KMS-11 (cell line): ENCODE data around the gene MTCH1.
"Not testable (repeated sequence)": the region's sequence is repeated elsewhere in the genome, so short reads cannot be mapped to it uniquely, and the experiment has no call there.

Experiments
- H2AFZ ChIP-seq: fragments of 200-600 bp; sonication (generic); 2 replicates; pipeline ENCODE4 v1.6.1; 2016; ENCODE audit warnings: antibody characterized with exemption, mixed run types, low read depth
- H3K27ac ChIP-seq: fragments of 200-600 bp; sonication (generic); 2 replicates; pipeline ENCODE4 v1.6.1; 2016; ENCODE audit warnings: mild to moderate bottlenecking, mixed run types
- H3K27me3 ChIP-seq: fragments of 200-600 bp; sonication (generic); 2 replicates; pipeline ENCODE4 v1.6.1; 2017; ENCODE audit warnings: mild to moderate bottlenecking, low read depth, mixed run types, moderate library complexity; ENCODE audit not compliant: insufficient read depth
- H3K36me3 ChIP-seq: fragments of 200-600 bp; sonication (generic); 2 replicates; pipeline ENCODE4 v1.6.1; 2017; ENCODE audit warnings: mild to moderate bottlenecking, mixed run types; ENCODE audit not compliant: insufficient read depth
- H3K4me1 ChIP-seq: fragments of 200-600 bp; sonication (generic); 2 replicates; pipeline ENCODE4 v1.6.1; 2016; ENCODE audit warnings: mild to moderate bottlenecking, low read depth, mixed run types; ENCODE audit not compliant: poor library complexity, severe bottlenecking
- H3K4me2 ChIP-seq: fragments of 200-600 bp; sonication (generic); 2 replicates; pipeline ENCODE4 v1.7.0; 2016; ENCODE audit warnings: mild to moderate bottlenecking, mixed run types
- H3K4me3 ChIP-seq: fragments of 200-600 bp; sonication (generic); IDR thresholded peaks from 2 replicates; pipeline ENCODE4 v1.6.1; 2017; ENCODE audit warnings: low read depth, low read length, mixed read lengths; ENCODE audit not compliant: insufficient read depth
- H3K79me2 ChIP-seq: fragments of 200-600 bp; sonication (generic); 2 replicates; pipeline ENCODE4 v1.6.1; 2016; ENCODE audit warnings: low read depth, mixed run types; ENCODE audit not compliant: insufficient read depth
- H3K9ac ChIP-seq: fragments of 200-600 bp; sonication (generic); 2 replicates; pipeline ENCODE4 v1.6.1; 2016; ENCODE audit warnings: mild to moderate bottlenecking, mixed run types
- H4K20me1 ChIP-seq: fragments of 200-600 bp; sonication (generic); 2 replicates; pipeline ENCODE4 v1.6.1; 2016; ENCODE audit warnings: mild to moderate bottlenecking, mixed run types; ENCODE audit not compliant: insufficient read depth
- TF ChIP-seq, protein P1 (sequence below): fragments of 200-600 bp; sonication (generic); conservative IDR thresholded peaks from 2 replicates; pipeline ENCODE4 v1.6.1; 2017; ENCODE audit warnings: low read depth, mild to moderate bottlenecking, antibody characterized with exemption, low read length, moderate library complexity, mixed read lengths

The MTCH1 gene

DNA sequence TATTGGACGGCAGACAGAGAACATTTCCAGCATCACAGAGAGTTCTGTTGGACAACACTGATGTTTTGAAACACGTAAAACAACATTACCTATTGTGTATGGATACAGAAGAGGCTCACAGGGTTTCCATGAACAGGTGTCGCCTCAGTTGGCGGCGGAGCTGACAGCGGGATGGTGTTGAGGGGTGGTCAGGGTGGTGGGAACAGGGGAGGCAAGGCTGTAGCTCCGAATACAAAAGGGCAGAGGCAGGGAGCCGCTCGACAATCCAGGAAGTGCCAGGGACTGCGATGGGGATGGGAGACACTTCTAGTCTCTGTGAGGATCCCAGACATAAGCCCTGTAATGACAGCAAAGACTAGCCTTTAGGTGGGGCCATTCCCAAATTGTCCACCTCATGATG lies 46.0 kb downstream of the MTCH1 start:
- Histone ChIP-seq H3K79me2 (no peaks in the 10 kb centered on the region), H3K27me3 (peaks cover 5% of the 10 kb centered on the region; the same call in 1 of the 2 replicates), H3K27ac (no peak overlapping the region), H3K4me1 (no peaks in the 10 kb centered on the region), H3K36me3 (no peaks in the 10 kb centered on the region), H3K4me2 (no peak overlapping the region), H3K4me3 (no peak overlapping the region), H3K9ac (no peak overlapping the region), H2AFZ (no peak overlapping the region), H4K20me1 (no peaks in the 10 kb centered on the region)
- TF ChIP-seq, protein P1, sequence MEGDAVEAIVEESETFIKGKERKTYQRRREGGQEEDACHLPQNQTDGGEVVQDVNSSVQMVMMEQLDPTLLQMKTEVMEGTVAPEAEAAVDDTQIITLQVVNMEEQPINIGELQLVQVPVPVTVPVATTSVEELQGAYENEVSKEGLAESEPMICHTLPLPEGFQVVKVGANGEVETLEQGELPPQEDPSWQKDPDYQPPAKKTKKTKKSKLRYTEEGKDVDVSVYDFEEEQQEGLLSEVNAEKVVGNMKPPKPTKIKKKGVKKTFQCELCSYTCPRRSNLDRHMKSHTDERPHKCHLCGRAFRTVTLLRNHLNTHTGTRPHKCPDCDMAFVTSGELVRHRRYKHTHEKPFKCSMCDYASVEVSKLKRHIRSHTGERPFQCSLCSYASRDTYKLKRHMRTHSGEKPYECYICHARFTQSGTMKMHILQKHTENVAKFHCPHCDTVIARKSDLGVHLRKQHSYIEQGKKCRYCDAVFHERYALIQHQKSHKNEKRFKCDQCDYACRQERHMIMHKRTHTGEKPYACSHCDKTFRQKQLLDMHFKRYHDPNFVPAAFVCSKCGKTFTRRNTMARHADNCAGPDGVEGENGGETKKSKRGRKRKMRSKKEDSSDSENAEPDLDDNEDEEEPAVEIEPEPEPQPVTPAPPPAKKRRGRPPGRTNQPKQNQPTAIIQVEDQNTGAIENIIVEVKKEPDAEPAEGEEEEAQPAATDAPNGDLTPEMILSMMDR: no peak

DNA sequence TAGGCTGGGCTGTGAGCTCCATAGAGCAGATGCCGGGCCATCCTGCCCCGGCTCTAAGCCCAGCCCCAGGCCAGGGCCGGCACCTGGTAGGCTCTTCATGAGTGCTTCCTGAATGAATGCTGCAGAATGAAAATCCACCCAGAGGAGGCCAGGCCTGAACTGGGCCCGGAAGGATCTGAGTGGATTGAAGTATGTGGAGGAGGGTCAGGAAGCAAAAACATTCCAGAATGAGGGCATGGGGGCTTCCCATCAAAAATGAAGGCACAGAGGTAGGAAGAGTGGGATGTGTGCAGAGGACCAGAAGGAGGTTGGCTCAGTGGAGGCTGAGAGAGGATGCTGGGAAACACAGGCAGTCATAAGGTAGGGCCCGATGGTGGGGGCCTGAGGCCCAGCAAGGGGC lies 47.0 kb downstream of the MTCH1 start:
- H4K20me1 ChIP-seq, H3K27ac ChIP-seq, H3K4me1 ChIP-seq, H3K9ac ChIP-seq, H3K4me3 ChIP-seq, H3K36me3 ChIP-seq, H3K79me2 ChIP-seq, H3K4me2 ChIP-seq, H2AFZ ChIP-seq, H3K27me3 ChIP-seq: not testable (repeated sequence)

DNA sequence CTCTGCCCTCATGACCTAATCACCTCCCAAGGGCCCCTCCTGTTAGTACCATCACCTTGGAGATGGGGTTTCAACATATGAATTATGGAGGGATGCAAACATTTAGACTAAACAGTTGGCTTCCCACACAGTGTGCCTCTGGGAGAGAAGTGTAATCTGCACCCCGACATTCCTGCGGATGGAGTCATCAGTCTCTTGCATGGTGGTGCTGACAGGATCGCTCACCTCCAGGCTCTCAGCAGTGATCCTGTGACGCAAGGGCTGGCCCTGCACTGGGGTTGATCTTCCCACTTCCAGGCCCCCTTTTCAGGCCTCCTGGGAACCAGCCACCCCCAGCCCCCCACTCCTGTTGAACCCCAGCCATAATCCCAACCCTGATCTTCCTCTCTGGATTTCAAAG lies 47.5 kb downstream of the MTCH1 start:
- Histone ChIP-seq H3K9ac (no peak overlapping the region), H3K36me3 (no peaks in the 10 kb centered on the region), H3K79me2 (no peaks in the 10 kb centered on the region), H2AFZ (no peak overlapping the region), H3K27me3 (peaks cover 5% of the 10 kb centered on the region; the same call in 1 of the 2 replicates), H4K20me1 (no peaks in the 10 kb centered on the region), H3K4me3 (no peak overlapping the region), H3K27ac (no peak overlapping the region), H3K4me1 (no peaks in the 10 kb centered on the region), H3K4me2 (no peak overlapping the region)
- TF ChIP-seq, protein P1: no peak

DNA sequence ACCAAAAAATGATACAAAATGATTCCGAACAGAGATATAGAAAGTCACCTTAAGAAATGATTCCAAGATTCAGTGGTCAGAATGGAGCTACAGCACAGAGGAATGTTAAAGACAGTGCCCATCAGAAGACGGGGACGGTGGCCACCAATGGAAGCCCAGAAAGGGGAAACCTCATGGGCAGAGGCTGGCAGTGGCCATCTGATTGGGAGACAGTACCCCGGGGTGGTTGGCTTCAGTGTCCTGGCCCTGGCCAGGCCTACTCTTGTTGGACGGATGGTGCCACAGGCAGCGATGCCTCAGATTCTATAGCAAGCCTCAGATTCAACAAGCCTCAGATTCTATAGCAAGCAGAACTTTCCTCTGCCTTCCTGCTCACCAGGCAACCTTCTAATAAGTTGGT lies 48.1 kb downstream of the MTCH1 start:
- TF ChIP-seq, protein P1: no peak
- H3K4me2 ChIP-seq: no peak overlapping the region
- no peak overlapping the region for H3K4me3 ChIP-seq
- 0 out of 2 replicates have a peak, but pooled peaks cover 5% of the 10 kb centered on the region for H3K27me3 ChIP-seq
- H3K9ac ChIP-seq: no peak overlapping the region
- no peaks in the 10 kb centered on the region for H4K20me1 ChIP-seq
- no peaks in the 10 kb centered on the region for H3K36me3 ChIP-seq
- H2AFZ ChIP-seq: no peak overlapping the region
- H3K4me1 ChIP-seq: no peaks in the 10 kb centered on the region
- H3K27ac ChIP-seq: no peak overlapping the region
- H3K79me2 ChIP-seq: no peaks in the 10 kb centered on the region

DNA sequence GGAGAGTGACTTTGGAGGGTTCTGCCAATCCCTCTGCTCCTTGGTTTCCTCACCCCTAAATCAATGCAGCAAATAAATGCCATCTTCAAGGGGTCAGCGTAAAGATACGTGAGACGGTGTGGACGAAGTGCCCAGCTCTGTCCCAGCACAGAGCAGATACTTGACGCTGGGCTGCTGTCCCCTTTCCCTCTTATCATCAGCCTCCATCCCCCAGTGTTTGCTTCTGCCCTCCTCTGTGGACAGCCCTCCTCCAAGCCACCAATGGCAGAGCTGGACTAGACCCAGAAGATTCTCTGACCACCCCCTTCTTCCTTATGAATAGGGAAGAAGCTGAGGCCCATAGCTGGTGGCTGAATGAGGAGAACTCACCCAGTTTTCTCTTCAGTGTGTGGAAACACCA lies 49.2 kb downstream of the MTCH1 start:
- Histone ChIP-seq H3K4me3 (no peak overlapping the region), H3K27me3 (0 out of 2 replicates have a peak, but pooled peaks cover 5% of the 10 kb centered on the region), H3K4me1 (no peaks in the 10 kb centered on the region), H3K79me2 (no peaks in the 10 kb centered on the region), H3K4me2 (no peak overlapping the region), H2AFZ (no peak overlapping the region), H3K27ac (no peak overlapping the region), H3K36me3 (no peaks in the 10 kb centered on the region), H4K20me1 (no peaks in the 10 kb centered on the region), H3K9ac (no peak overlapping the region)
- TF ChIP-seq, protein P1: no peak
